NB4 (cell line): ENCODE data around the gene TTC1.

Source experiments
- DNase-seq: peaks from one replicate; pipeline ENCODE4 v3.0.0; 2010; ENCODE audit warnings: low read depth
- H3K4me3 ChIP-seq: one replicate; pipeline ENCODE4 v1.5.1; 2011; ENCODE audit warnings: mild to moderate bottlenecking, low read depth, low read length, moderate library complexity
- MYC ChIP-seq: IDR thresholded peaks from 2 replicates; pipeline ENCODE4 v1.6.1; 2011; ENCODE audit warnings: low read depth, low read length
- POLR2A ChIP-seq: IDR thresholded peaks from 2 replicates; pipeline ENCODE4 v1.6.1; 2011; ENCODE audit warnings: mild to moderate bottlenecking; ENCODE audit not compliant: insufficient read length; ENCODE audit errors: extremely low read depth
- TF ChIP-seq, protein P1 (sequence below): IDR thresholded peaks from one replicate; pipeline ENCODE4 v1.5.1; 2012; ENCODE audit warnings: low read depth, low read length
- TF ChIP-seq, protein P2 (sequence below): IDR thresholded peaks from 2 replicates; pipeline ENCODE4 v1.6.1; 2011; ENCODE audit warnings: low read depth, low read length

Gene TTC1

DNA sequence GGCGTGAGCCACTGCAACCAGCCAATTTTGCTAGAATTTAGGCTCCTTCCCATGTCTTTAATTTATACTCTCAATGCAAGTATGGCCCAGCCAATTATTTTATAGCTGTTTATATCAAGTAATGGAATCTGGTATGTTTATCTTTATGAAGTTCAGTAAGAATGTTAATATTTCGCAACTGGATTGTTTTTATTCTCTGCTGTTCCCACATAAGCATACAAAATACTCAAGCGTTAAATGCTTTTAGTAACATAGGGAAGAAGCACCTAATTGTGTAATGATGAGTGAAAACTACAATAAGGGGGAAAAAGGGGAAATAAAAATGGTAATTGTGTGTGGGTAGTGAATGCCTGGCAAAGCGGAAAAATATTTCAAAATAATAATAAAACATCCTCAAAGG is 89.1 kb downstream of the TTC1 start:
- peak; percentile 36 for DNase-seq
- TF ChIP-seq POLR2A (no peak), MYC (no peak)
- TF ChIP-seq, protein P1, sequence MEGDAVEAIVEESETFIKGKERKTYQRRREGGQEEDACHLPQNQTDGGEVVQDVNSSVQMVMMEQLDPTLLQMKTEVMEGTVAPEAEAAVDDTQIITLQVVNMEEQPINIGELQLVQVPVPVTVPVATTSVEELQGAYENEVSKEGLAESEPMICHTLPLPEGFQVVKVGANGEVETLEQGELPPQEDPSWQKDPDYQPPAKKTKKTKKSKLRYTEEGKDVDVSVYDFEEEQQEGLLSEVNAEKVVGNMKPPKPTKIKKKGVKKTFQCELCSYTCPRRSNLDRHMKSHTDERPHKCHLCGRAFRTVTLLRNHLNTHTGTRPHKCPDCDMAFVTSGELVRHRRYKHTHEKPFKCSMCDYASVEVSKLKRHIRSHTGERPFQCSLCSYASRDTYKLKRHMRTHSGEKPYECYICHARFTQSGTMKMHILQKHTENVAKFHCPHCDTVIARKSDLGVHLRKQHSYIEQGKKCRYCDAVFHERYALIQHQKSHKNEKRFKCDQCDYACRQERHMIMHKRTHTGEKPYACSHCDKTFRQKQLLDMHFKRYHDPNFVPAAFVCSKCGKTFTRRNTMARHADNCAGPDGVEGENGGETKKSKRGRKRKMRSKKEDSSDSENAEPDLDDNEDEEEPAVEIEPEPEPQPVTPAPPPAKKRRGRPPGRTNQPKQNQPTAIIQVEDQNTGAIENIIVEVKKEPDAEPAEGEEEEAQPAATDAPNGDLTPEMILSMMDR: no peak
- TF ChIP-seq, protein P2, sequence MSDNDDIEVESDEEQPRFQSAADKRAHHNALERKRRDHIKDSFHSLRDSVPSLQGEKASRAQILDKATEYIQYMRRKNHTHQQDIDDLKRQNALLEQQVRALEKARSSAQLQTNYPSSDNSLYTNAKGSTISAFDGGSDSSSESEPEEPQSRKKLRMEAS: no peak
- H3K4me3 ChIP-seq: no peak overlapping the region

GRCh38 chr5:160105686-160106360 is 96.9 kb downstream of the TTC1 start:
- DNase-seq: peak; percentile 84
- TF ChIP-seq MYC (no peak), POLR2A (no peak)
- TF ChIP-seq, protein P2: no peak
- TF ChIP-seq, protein P1: no peak
- H3K4me3 ChIP-seq: peak overlapping the region; percentile 19

DNA sequence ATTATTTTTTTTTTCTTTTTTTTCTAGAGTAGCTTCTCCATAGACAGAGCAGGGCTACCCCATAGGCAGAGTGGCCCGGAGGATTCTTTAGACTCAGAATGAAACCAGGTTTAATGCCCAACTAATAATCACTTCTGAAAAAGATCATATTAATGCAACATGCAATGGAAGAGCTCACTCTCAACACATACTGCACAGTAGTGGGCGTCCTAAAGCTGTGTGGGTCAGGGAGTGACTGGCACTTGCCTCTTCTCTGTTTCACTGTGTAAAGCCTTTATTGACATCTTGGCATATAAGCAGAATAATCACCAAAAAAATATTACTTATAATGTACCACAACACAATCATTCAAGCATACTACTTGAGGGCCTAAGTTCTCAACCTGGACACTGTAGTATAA is 99.2 kb downstream of the TTC1 start:
- DNase-seq: no peak
- no peak overlapping the region for H3K4me3 ChIP-seq
- TF ChIP-seq, protein P1: no peak
- TF ChIP-seq, protein P2: no peak
- TF ChIP-seq MYC (no peak), POLR2A (no peak)
